ENCODE results near the gene TMEM151B. TPM values are rescaled to one million over a fixed set of nuclear protein-coding genes. Genes with fewer than 3 reads are reported as not detected.
A peak's percentile ranks its signal among the peaks of the same experiment; 100 is the strongest.

Gene TMEM151B
- total and polyA plus RNA-seq, 9 of the 15 experiments (the other 6 are each of a cell fraction or from before 2014, with no cell fraction given) = not detected

DNA sequence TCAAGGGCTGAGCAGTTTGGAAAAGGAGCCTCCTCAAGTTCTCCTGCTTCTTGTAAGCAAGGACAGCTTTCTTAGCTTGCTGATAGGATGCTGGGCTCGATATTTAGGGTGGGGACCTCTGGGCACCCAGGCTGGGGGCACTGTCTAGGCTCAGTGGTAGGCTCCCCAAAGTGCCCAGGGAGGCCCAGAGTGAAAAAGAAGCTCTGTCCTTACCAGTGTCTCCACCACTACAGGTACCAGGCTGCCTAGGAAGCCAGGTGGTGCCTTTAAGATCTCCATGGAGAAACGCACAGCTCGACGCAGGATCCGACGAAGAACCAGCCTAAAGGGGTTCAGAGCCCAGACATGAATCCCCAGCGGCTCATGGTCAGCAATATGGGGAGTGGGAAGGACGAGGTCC, 36.5 kb downstream of the TMEM151B start:
- intact Hi-C loops (cut with micrococcal nuclease) (no loop called here), in situ Hi-C loops (cut with MboI) (no loop called here)
- Histone ChIP-seq H3K27ac (ENCODE audit: extremely low read depth, low read depth, low read length) (no peak overlapping the region), H3K4me2 (ENCODE audit: insufficient read depth, low read length) (no peak overlapping the region), H3K9me1 (ENCODE audit: control insufficient read depth, insufficient read depth, low read length) (no peaks in the 10 kb centered on the region), H3K79me2 (ENCODE audit: control insufficient read depth, insufficient read depth, low read length) (peaks cover under 1% of the 10 kb centered on the region; the same call in 1 of the 3 replicates), H3K9me3 (replicated peaks; ENCODE audit: control insufficient read depth, insufficient read depth, low read depth, low read length) (no peaks in the 10 kb centered on the region), H2AFZ (ENCODE audit: low read depth, low read length) (no peak overlapping the region), H3K9ac (ENCODE audit: insufficient read depth in 1 of 2, low read depth in 2 of 2, low read length in 2 of 2) (peak overlapping the region in 1 of 2 experiments; percentile 56; a peak in 1 of 4 replicates), H3K36me3 (ENCODE audit: control insufficient read depth, insufficient read depth, low read length) (peaks cover 93% of the 10 kb centered on the region), H3K27me3 (ENCODE audit: control insufficient read depth in 2 of 2, insufficient read depth in 2 of 2, low read length in 2 of 2) (no peaks in the 10 kb centered on the region), H3K4me3 (no peak overlapping the region), H4K20me1 (replicated peaks; ENCODE audit: control insufficient read depth, insufficient read depth, low read length) (no peaks in the 10 kb centered on the region; the same call in 1 of the 2 replicates), H3K4me1 (replicated peaks in 1 of 2; ENCODE audit: control insufficient read depth in 2 of 2, insufficient read depth in 2 of 2, low read length in 2 of 2) (peaks cover 2 to 17% of the 10 kb centered on the region in 2 experiments; a peak in 3 of 5 replicates)
- no TSS peak for BruUV-seq (replicated peaks)
- no peak for FAIRE-seq
- ChIA-PET CTCF (ENCODE audit: low intra/inter-chr PET ratio) (no interaction called here), POLR2A (interaction anchor here (0.6 to 11.9 kb wide), 6 partner anchors 11 to 81 kb away, joined by 3 to 116 read pairs (median 3); partner anchors contain the start of gene CDC5L)
- WGBS (ENCODE audit: insufficient coverage, low coverage, missing lambda C conversion rate) = 89% methylated on average over 8 of the region's 8 CpGs
- no peak for DNase-seq (ENCODE audit: extremely low read depth in 1 of 4, low spot score in 3 of 4)
- no peak for ATAC-seq
- TF ChIP-seq, protein P1, sequence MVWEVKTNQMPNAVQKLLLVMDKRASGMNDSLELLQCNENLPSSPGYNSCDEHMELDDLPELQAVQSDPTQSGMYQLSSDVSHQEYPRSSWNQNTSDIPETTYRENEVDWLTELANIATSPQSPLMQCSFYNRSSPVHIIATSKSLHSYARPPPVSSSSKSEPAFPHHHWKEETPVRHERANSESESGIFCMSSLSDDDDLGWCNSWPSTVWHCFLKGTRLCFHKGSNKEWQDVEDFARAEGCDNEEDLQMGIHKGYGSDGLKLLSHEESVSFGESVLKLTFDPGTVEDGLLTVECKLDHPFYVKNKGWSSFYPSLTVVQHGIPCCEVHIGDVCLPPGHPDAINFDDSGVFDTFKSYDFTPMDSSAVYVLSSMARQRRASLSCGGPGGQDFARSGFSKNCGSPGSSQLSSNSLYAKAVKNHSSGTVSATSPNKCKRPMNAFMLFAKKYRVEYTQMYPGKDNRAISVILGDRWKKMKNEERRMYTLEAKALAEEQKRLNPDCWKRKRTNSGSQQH (CRISPR knock-in tag; IDR thresholded peaks at IDR 0.05) = no peak
- TF ChIP-seq, protein P2, sequence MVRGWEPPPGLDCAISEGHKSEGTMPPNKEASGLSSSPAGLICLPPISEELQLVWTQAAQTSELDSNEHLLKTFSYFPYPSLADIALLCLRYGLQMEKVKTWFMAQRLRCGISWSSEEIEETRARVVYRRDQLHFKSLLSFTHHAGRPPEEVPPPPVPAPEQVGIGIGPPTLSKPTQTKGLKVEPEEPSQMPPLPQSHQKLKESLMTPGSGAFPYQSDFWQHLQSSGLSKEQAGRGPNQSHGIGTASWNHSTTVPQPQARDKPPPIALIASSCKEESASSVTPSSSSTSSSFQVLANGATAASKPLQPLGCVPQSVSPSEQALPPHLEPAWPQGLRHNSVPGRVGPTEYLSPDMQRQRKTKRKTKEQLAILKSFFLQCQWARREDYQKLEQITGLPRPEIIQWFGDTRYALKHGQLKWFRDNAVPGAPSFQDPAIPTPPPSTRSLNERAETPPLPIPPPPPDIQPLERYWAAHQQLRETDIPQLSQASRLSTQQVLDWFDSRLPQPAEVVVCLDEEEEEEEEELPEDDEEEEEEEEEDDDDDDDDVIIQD (CRISPR knock-in tag; IDR thresholded peaks at IDR 0.05) = no peak
- TF ChIP-seq, protein P3, sequence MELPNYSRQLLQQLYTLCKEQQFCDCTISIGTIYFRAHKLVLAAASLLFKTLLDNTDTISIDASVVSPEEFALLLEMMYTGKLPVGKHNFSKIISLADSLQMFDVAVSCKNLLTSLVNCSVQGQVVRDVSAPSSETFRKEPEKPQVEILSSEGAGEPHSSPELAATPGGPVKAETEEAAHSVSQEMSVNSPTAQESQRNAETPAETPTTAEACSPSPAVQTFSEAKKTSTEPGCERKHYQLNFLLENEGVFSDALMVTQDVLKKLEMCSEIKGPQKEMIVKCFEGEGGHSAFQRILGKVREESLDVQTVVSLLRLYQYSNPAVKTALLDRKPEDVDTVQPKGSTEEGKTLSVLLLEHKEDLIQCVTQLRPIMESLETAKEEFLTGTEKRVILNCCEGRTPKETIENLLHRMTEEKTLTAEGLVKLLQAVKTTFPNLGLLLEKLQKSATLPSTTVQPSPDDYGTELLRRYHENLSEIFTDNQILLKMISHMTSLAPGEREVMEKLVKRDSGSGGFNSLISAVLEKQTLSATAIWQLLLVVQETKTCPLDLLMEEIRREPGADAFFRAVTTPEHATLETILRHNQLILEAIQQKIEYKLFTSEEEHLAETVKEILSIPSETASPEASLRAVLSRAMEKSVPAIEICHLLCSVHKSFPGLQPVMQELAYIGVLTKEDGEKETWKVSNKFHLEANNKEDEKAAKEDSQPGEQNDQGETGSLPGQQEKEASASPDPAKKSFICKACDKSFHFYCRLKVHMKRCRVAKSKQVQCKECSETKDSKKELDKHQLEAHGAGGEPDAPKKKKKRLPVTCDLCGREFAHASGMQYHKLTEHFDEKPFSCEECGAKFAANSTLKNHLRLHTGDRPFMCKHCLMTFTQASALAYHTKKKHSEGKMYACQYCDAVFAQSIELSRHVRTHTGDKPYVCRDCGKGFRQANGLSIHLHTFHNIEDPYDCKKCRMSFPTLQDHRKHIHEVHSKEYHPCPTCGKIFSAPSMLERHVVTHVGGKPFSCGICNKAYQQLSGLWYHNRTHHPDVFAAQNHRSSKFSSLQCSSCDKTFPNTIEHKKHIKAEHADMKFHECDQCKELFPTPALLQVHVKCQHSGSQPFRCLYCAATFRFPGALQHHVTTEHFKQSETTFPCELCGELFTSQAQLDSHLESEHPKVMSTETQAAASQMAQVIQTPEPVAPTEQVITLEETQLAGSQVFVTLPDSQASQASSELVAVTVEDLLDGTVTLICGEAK (IDR thresholded peaks at IDR 0.05) = no peak
- TF ChIP-seq, protein P3 (CRISPR knock-in tag; IDR thresholded peaks at IDR 0.05) = no peak
- TF ChIP-seq ZNF764 (CRISPR knock-in tag; IDR thresholded peaks at IDR 0.05; ENCODE audit: low read depth) (no peak), ZNF224 (CRISPR knock-in tag; IDR thresholded peaks at IDR 0.05) (no peak), NCOA6 (IDR thresholded peaks at IDR 0.05) (no peak)
- TF ChIP-seq, protein P4, sequence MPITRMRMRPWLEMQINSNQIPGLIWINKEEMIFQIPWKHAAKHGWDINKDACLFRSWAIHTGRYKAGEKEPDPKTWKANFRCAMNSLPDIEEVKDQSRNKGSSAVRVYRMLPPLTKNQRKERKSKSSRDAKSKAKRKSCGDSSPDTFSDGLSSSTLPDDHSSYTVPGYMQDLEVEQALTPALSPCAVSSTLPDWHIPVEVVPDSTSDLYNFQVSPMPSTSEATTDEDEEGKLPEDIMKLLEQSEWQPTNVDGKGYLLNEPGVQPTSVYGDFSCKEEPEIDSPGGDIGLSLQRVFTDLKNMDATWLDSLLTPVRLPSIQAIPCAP (CRISPR knock-in tag; IDR thresholded peaks at IDR 0.05; ENCODE audit: borderline replicate concordance) = no peak

Data from K562 (cell line).